GM04504 (cell line): ENCODE measurements around the gene MAGEB18.

Source experiments
- DNase-seq: peaks from one replicate; pipeline ENCODE4 v3.0.0-alpha.2; 2012; ENCODE audit warnings: low read depth

The MAGEB18 gene

GRCh38 chrX:26138274-26138673 lies at the start of gene MAGEB18:
Gene MAGEB18 (plus strand): TSS chrX:26138343. CDS start chrX:26138986, 643 bp downstream.
- no peak for DNase-seq

- no peak for DNase-seq
Observed at GRCh38 chrX:26100421-26100920, 37.7 kb upstream of the MAGEB18 start.

GRCh38 chrX:26109142-26109541 lies 29.0 kb upstream of the MAGEB18 start:
- no peak for DNase-seq

GRCh38 chrX:26146024-26146423 lies 7.9 kb downstream of the MAGEB18 start:
- no peak for DNase-seq

GRCh38 chrX:26160301-26160700 lies 22.2 kb downstream of the MAGEB18 start, which contains the start of gene MAGEB6B:
Gene MAGEB6B (plus strand): TSS chrX:26160601. CDS start chrX:26160601, 0 bp downstream.
- DNase-seq: no peak
